Epithelial cell of alveolus of lung (primary cell): Measurements from ENCODE around the gene CLDN15. TPM values are rescaled to one million over a fixed set of nuclear protein-coding genes. Genes with fewer than 3 reads are reported as not detected.

ENCODE experiments used
- total RNA-seq: library from RNA; depleted of rRNA; stranded (reverse); fragments of >200 nt; gene quantifications from 2 replicates; pipeline ENCODE4 v1.2.1, GENCODE V29; 2015

CLDN15 gene, protein sequence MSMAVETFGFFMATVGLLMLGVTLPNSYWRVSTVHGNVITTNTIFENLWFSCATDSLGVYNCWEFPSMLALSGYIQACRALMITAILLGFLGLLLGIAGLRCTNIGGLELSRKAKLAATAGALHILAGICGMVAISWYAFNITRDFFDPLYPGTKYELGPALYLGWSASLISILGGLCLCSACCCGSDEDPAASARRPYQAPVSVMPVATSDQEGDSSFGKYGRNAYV
- 1.3 and 10.6 TPM in 2 replicates for total RNA-seq

DNA sequence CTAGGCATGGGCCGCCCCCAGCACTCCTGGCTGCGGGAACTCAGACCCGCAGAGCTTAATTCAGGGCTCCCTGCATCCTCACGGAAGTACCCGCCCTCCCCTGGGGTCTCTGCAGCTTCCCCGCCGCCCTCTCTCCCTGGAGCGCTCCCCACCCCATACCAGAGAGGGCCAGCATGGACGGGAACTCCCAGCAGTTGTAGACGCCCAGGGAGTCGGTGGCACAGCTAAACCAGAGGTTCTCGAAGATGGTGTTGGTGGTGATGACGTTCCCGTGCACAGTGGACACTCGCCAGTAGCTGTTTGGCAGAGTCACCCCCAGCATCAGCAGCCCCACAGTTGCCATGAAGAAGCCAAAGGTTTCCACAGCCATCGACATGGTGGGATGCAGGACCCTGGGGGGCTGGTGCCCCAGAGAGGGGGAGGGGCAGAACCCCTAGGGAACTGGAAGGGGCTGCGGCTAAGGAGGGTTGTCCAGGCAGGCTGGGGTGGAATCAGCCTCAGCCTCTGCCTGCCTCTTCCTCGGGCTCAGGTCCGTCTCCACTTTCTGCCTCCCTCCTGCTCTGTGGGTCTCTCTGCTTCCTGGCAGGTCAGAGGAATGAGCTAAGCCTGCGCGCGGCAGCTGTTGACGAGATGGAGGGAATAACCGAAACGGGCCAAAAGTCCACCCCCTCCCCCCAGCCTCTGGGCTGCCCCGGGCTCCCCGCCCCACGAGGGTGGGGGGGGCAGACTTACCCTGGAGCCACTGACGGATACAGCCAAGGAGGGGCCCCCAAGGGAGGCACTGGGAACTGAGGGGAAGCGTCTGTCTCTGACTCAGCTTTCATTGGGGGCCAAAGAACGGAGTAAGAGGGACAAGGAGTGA lies at the start of gene CLDN15:
Gene CLDN15 (minus strand): TSS at position 597 of the 862 bp plus-strand sequence. CDS start 221 bp downstream, at position 376.

DNA sequence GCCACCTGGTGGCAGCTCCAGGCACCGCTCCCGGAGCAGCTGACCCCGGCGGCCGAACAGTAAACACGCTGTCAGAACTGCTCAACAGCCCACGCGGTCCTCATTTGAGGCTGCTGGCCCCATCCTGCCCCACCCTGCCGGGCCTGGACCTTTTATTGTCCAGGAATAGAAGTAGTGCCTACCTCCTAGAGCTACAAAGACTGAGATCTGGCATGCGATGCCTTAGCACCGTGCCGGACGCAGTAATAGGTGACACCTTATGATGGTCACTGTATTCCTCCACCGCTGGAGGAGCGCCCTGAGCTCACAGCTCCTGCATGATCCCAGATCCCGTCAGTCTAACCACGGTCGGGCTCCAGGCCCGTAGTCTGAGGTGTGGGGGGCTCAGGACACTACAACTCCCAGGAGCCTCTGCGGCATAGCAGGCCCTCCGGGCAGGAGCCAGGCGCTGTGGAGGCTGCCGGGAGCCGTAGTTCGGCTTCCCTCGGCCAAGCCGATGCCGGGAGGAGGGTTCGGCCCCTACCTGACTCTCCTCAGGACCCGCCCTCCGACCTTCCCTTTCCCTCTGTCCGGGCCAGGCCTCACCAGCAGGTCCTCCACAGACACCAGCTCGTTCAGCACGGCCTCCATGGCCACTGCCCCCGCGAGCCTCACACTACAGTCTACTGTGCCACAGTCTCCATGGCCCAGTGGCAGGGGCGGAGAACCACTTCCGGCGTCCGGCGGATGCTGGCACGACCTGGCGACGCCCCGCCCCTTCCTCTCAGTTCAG lies 7.0 kb upstream of the CLDN15 start, which contains the start of gene FIS1:
Gene FIS1 (minus strand): TSS at position 707 of the 772 bp plus-strand sequence. CDS start 77 bp downstream, at position 630.

DNA sequence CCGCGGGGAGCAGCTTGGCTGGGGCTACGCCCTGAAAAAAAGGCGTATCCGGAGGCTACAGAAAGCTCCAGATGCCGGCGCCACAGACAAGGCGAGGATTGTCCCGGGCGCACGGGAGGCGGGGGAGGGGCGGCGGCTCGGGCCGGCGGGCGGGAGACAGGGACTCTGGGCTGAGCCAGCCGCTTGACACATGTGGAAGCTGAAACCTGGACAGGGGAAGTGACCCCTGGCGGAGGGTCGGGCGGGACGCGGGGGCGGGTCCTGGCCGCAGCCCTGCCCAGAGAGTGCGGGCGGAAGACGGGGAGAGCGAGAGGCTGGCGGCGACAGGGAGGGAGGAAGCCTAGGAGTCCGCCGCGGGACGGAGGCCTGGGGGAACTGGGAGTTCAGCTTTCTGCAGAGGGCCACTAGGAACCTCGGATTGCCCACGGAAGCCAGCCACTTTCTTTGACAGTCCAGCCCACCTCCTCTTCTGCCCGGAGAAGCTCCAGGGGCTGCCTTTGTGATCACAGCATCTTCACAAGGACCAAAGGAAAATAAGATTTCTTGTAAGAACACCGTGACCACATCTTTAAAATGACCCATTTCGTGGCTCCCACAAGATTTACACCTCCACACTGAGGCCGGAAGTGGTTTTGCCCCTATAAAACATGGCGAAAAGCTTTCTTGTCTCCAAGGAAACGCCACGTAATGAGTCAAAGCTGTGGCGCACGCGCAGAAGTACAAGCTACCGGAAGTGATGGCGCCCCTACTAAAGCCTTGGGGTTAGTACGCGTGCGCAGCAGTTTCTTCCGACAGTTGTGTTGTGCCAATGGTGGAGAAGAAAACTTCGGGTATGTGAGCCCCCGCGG lies 20.0 kb downstream of the CLDN15 start, which contains the start of the genes PLOD3 and ZNHIT1:
Gene PLOD3 (minus strand): TSS at position 194 of the 848 bp plus-strand sequence. CDS start 307 bp downstream, outside the sequence.
Gene ZNHIT1 (plus strand): TSS at position 778 of the 848 bp plus-strand sequence. CDS start 31 bp downstream, at position 809.

DNA sequence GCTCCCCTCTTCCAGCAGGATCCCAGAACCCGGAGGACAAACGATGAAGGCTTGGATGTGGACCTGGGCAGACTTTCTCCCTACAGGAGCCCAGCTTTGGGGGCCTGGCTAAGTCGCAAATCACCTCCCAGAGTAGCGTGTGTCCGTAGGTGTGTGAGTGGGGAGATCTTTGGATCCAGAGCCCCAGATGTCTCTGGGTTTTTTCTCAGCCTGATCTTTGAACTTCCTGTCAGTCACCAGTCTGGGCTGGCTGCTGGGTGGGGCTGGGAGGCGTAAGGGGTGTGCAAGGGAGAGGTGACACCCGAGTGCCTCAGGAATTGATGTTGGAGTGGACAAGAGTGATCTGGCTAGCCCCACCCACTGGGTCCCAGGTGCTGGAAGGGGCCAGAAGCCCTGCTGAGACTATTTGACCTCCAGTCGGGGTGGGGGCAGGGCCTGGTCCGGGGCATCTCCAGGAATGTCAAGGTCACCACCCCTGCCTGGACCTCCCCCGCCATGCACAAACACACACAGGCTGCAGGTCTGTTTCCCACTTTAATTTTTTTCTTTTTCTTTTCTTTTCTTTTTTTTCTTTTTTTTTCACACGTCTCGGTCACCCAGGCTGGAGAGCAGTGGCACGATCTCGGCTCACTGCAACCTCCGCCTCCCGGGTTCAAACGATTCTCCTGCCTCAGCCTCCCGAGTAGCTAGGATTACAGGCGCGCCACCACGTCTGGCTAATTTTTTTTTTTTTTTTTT lies 36.6 kb downstream of the CLDN15 start, which contains the start of gene MOGAT3:
Gene MOGAT3 (minus strand): TSS at position 175 of the 738 bp plus-strand sequence. CDS start 182 bp downstream, outside the sequence.

Other genes starting within 250 kb of the CLDN15 start
- not detected in 2 replicates for gene MUC17, start 217.7 kb downstream of the CLDN15 start, total RNA-seq
- gene TRIM56, start 152.3 kb downstream of the CLDN15 start, total RNA-seq, result 9.2 and 20.6 TPM in 2 replicates
- 85.0 and 3,652 TPM in 2 replicates for gene SERPINE1, start 110.7 kb downstream of the CLDN15 start, total RNA-seq
- gene AP1S1, start 83.3 kb downstream of the CLDN15 start, total RNA-seq, result 115 and 137 TPM in 2 replicates
- 0.40 and 0.91 TPM in 2 replicates for gene VGF, start 72.2 kb downstream of the CLDN15 start, total RNA-seq
- gene NAT16, start 57.5 kb downstream of the CLDN15 start, total RNA-seq, result not detected in 2 replicates
- not detected in 2 replicates for gene MOGAT3, start 36.8 kb downstream of the CLDN15 start, total RNA-seq
- gene PLOD3, start 20.2 kb downstream of the CLDN15 start, total RNA-seq, result 61.8 and 126 TPM in 2 replicates
- gene ZNHIT1, start 19.6 kb downstream of the CLDN15 start, total RNA-seq, result 135 and 154 TPM in 2 replicates
- gene FIS1, start 7.3 kb upstream of the CLDN15 start, total RNA-seq, result 196 and 258 TPM in 2 replicates
- gene IFT22, start 84.0 kb upstream of the CLDN15 start, total RNA-seq, result 19.1 and 24.6 TPM in 2 replicates
- 1.4 TPM in 1 of 2 replicates, not detected in the other for gene COL26A1, start 125.1 kb upstream of the CLDN15 start, total RNA-seq